Measurements from ENCODE around the gene CLEC16A. TPM values are rescaled to one million over a fixed set of nuclear protein-coding genes. Genes with fewer than 3 reads are reported as not detected.

CLEC16A gene
- total and polyA plus RNA-seq, 2 donors (not counting 1 experiment from before 2014, with no cell fraction given): 21.9 to 79.5 TPM

DNA sequence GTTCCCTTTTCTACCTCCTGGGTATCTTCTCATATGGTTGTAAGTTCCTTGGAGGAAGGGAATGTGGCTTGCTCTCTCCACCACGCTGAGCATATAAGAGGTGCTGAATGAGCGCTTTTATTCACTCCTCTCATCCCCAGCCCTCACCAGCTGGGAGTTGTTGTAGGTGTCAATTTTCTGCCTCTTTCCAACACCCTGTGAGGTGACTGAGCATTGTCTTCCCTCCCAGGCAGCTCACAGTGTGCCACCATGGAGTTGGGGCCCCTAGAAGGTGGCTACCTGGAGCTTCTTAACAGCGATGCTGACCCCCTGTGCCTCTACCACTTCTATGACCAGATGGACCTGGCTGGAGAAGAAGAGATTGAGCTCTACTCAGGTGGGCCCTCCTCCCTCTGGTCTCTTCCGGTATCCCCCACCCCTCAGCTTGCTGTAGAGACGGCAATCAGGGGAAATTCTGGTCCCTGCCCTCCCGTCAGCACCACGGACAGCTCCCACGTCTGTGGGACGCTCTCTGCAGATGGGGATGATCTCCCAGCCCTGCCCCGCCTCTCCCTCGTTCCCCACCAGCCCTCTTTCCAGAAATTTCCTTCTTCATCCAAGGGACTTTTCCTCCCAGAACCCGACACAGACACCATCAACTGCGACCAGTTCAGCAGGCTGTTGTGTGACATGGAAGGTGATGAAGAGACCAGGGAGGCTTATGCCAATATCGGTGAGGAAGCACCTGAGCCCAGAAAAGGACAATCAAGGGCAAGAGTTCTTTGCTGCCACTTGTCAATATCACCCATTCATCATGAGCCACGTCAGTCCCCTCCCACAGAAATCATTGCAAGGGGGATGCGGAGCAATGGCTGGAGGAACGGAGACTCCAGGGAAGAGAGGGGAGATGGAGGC, 49.1 kb upstream of the CLEC16A start:
- H4K20me1 ChIP-seq (ENCODE audit: control insufficient read depth, insufficient read depth, low read length, poor library complexity, severe bottlenecking): peaks cover 68% of the 10 kb centered on the region

More for the DNA sequence above, 49.1 kb upstream of the CLEC16A start:
- peaks cover 0 to 7% (median 0%) of the 10 kb centered on the region in 3 donors for H3K9me3 ChIP-seq (ENCODE audit: control extremely low read depth in 1 of 3, control insufficient read depth in 2 of 3, insufficient read depth in 1 of 3, low read length in 2 of 3)
- peaks cover 97% of the 10 kb centered on the region for H3K79me2 ChIP-seq (ENCODE audit: control insufficient read depth, insufficient read depth, low read length)
- peak overlapping the region; percentile 78 for H3K4me3 Mint-ChIP-seq
- no peak for TF ChIP-seq EZH2 (IDR thresholded peaks at IDR 0.05; ENCODE audit: borderline replicate concordance, insufficient read depth, low read depth, low read length, poor library complexity, severe bottlenecking)
- TF ChIP-seq, protein P1, sequence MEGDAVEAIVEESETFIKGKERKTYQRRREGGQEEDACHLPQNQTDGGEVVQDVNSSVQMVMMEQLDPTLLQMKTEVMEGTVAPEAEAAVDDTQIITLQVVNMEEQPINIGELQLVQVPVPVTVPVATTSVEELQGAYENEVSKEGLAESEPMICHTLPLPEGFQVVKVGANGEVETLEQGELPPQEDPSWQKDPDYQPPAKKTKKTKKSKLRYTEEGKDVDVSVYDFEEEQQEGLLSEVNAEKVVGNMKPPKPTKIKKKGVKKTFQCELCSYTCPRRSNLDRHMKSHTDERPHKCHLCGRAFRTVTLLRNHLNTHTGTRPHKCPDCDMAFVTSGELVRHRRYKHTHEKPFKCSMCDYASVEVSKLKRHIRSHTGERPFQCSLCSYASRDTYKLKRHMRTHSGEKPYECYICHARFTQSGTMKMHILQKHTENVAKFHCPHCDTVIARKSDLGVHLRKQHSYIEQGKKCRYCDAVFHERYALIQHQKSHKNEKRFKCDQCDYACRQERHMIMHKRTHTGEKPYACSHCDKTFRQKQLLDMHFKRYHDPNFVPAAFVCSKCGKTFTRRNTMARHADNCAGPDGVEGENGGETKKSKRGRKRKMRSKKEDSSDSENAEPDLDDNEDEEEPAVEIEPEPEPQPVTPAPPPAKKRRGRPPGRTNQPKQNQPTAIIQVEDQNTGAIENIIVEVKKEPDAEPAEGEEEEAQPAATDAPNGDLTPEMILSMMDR (IDR thresholded peaks at IDR 0.05): no peak
- H3K4me2 ChIP-seq (replicated peaks; ENCODE audit: low read depth, low read length, poor library complexity, severe bottlenecking): peak overlapping the region; percentile 64
- ChIA-PET POLR2A (interaction anchor here (0.6 to 3.7 kb wide), 5 partner anchors 16 to 1049 kb away, joined by 3 to 28 read pairs (median 8); no protein-coding TSS in a partner anchor), CTCF (interaction anchor here (1.1 to 1.9 kb wide), 8 partner anchors 8 to 380 kb away, joined by 4 to 6 read pairs (median 5); partner anchors contain the start of gene CIITA)
- no peaks in the 10 kb centered on the region for H3K27me3 Mint-ChIP-seq
- peaks cover 93% of the 10 kb centered on the region for H3K4me1 Mint-ChIP-seq
- ATAC-seq (ENCODE audit: low read depth) (no peak), DNase-seq (peak; percentile 72)
- no peak overlapping the region for H3K4me3 ChIP-seq (ENCODE audit: control extremely low read depth in 1 of 5, extremely low read depth in 1 of 5, insufficient read depth in 1 of 5, low read depth in 2 of 5, low read length in 4 of 5)
- peaks cover 2% of the 10 kb centered on the region for H3K9me3 Mint-ChIP-seq (ENCODE audit: insufficient read depth)
- H2AFZ ChIP-seq (ENCODE audit: insufficient read depth, low read depth, low read length, poor library complexity, severe bottlenecking): no peak overlapping the region
- peaks cover 88 to 93% of the 10 kb centered on the region in 2 donors for H3K4me1 ChIP-seq (ENCODE audit: control insufficient read depth in 2 of 2, insufficient read depth in 2 of 2, low read length in 2 of 2)
- intact Hi-C loops (cut with micrococcal nuclease): no loop called here
- no peaks in the 10 kb centered on the region for H3K27me3 ChIP-seq (replicated peaks in 1 of 4; ENCODE audit: control extremely low read depth in 1 of 4, control insufficient read depth in 3 of 4, insufficient read depth in 4 of 4, low read length in 3 of 4)
- H3K36me3 ChIP-seq (replicated peaks in 1 of 2; ENCODE audit: control extremely low read depth in 1 of 2, control insufficient read depth in 1 of 2, extremely low read depth in 1 of 2, insufficient read depth in 2 of 2, low read length in 1 of 2): peaks cover 26 to 77% of the 10 kb centered on the region in 2 experiments
- H3K9ac ChIP-seq (ENCODE audit: low read length): peak overlapping the region; percentile 5
- WGBS (ENCODE audit: insufficient coverage): 75% methylated on average over 6 of the region's 17 CpGs
- H3K27ac Mint-ChIP-seq: peak overlapping the region; percentile 92
- H3K27ac ChIP-seq (ENCODE audit: low read length in 2 of 2): peak overlapping the region; percentile 68 to 77
